GM18502 (cell line): Measurements from ENCODE around the gene WDFY4.

Experiments
- ATAC-seq: cut with Tn5 transposase; IDR thresholded peaks from one replicate; pipeline ENCODE4 v1.9.1; 2021; ENCODE audit warnings: mild to moderate bottlenecking; ENCODE audit not compliant: unreplicated experiment, poor library complexity

The WDFY4 gene

DNA sequence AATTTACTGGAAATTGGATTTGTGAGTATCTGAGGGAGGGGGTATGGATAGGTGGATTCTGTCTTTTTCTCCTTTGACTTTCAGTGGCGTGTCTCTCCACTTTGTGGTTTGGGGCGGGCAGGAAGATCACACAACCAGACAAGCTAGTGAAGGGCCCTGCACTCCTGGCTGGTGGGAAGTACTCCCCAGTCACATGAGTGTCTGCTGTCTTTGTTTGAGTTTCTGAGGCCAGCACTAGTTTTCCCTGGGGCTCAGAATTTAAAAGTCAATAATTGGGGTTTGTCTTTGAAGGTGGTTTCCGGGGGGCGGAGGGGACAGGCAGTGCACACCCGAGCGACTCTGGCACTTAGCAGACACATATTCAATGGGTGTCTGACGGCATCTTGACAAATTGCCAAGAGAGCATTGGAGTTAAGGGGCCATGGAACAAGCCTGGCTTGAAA is 120.1 kb downstream of the WDFY4 start:
- ATAC-seq, result no peak

GRCh38 chr10:48805411-48805810 is 120.7 kb downstream of the WDFY4 start:
- ATAC-seq, result no peak

GRCh38 chr10:48805848-48806247 is 121.2 kb downstream of the WDFY4 start:
- no peak for ATAC-seq

- no peak for ATAC-seq
Measured at GRCh38 chr10:48806342-48806741, 121.7 kb downstream of the WDFY4 start.

GRCh38 chr10:48807791-48808470 is 123.3 kb downstream of the WDFY4 start:
- ATAC-seq, result no peak

DNA sequence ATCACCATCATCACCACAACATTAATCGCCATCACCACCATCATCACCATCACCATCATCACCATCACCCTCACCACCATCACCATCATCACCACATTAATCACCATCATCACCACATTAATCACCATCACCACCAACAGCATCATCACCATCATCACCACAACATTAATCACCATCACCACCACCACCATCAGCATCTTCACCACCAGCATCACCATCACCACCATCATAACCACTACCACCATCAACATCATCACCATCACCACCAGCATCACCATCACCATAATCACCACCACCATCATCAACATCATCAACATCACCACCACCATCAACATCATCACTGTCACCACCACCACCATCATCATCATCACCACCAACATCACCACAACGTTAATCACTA is 124.6 kb downstream of the WDFY4 start:
- no peak for ATAC-seq

DNA sequence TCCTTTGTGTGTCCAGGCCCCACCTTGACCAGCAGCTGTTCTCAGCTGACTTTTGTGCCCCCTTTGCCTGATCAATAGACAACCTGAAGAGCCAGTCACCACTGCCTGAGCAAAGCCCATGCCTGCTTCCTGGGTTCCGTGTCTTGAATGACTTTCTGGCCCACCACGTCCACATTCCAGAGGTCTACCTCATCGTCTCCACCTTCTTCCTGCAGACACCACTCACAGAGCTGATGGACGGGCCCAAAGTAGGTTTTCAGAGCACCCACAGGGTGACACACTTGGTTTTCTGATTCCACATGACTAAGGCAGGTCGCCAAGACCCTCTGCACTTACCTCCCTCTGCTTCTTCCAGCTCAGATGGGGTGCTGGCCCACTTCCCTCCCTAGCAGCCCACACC is 126.8 kb downstream of the WDFY4 start:
- no peak for ATAC-seq

GRCh38 chr10:48811917-48812316 is 127.2 kb downstream of the WDFY4 start:
- no peak for ATAC-seq

DNA sequence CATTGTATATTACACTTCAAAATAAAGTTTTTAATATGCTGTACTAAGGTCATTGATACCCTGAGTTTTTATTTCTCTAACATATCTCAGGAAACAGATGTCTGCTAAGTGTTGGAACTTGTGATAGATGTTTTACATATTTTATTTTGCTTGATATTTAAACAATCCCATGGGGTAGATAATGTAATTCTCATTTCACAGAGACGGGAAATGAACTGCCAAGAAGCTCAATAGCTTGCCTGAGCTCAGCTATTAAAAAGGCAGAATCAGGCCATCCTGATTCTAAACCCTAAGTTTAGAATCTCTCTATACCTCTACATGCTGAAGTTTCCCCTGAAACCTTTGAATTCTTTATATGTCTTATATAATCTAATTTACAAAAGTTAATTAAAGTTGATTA is 128.6 kb downstream of the WDFY4 start:
- no peak for ATAC-seq

DNA sequence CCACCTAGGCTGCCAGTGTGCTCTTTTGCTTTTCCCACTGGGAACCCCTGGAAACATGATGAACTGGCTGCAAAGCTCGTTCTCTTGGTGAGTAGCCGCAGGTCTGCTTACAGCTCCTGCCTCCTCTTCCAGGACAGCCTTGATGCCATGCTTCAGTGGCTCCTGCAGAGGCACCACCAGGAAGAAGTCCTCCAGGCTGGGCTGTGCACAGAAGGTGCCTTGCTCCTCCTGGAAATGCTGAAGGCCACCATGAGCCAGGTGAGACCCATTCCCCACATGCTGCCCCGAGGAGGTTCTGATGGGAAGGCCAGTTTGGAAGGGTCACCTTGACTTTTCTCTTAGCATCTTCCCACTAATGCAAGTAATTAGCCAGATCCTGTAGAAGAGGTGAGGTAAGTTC is 129.2 kb downstream of the WDFY4 start:
- ATAC-seq, result no peak

- no peak for ATAC-seq
Measured at GRCh38 chr10:48814933-48815332, 130.3 kb downstream of the WDFY4 start.

DNA sequence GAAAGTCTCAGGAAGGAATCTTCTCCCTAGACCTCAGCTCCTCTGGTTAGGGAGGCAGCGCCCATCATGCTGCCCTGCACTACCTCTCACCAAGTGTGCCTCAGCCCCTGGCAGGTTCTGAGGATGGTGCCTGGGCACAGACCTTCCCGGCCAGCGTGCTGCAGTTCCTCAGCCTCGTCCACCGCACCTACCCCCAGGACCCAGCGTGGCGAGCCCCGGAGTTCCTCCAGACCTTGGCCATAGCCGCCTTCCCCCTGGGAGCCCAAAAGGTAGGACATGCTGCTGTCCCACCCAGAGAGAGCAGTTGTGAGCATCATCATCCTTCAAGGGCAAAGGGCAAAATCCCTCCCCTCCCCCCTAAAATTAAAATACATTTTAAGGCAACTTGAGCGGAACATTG is 132.5 kb downstream of the WDFY4 start:
- no peak for ATAC-seq

DNA sequence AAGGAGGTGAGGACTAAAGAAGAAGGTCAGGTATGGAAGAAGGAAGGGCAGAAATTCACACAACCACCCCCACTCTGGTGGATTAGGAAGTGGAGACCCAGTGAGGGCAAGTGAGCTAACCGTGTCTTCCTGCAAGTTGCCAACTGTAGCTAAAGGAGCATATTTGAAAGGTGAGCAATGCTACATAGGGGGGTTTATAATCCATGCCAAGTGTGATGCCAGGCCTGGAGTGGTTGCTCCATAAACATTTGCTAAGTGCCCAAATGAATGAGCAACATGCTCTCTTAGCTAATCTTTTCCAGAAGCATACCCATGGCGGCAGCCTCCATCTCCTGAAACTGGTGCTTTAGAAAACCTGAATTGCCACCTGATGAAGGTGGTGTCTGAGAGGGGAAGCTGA is 133.4 kb downstream of the WDFY4 start:
- no peak for ATAC-seq

DNA sequence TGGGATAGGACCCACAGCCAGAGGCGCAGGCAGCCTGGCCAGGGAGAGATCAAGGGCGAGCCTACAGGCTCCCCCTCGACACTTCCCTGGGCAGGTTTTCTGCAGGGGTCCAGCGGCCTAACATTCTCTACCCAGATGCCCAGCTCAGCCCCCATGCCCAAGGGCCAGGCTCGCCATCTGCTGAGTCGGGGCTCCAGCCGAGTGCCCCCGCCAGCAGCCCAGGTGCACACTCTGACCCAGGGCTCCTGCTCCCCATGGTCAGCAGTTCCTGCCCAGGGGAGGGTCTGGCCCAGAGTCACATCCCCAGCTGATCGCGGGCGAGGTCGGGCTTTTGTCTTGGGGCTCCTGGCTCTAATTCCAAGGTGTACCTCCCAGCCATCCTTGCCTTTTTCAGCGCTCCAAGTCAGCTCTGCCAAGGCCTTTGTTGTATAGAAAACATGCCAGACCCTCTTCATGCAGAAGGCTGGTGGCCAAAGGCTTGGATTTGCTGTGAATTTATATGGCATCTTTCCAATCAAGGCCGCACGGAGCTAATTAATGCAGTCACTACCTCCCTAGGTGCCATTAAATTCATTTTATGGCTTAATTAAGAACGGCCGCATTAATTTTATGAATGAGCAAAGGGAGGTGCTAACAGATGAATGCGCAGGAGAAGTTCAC is 134.3 kb downstream of the WDFY4 start:
- ATAC-seq, result no peak

- ATAC-seq, result no peak
Measured at GRCh38 chr10:48819783-48820182, 135.1 kb downstream of the WDFY4 start.

DNA sequence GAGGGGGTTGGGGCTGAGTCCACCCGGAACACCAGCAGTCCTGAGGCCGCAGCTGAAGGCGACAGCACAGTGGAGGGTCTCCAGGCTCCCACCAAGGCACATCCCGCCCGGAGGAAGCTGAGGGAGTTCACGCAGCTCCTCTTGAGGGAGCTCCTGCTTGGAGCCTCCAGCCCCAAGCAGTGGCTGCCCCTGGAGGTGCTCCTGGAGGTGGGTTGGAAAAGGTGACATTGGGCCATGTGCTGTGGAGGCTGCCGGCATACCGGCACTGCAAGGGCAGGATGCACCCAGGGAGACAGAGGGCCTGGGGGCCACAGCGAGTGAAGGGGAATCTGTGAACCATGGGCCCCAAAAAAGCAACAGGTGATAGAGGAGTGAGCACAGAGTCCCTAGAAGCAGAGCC is 135.6 kb downstream of the WDFY4 start:
- ATAC-seq, result no peak

GRCh38 chr10:48820699-48821098 is 136.0 kb downstream of the WDFY4 start:
- no peak for ATAC-seq

- ATAC-seq, result no peak
Measured at GRCh38 chr10:48821111-48821510, 136.4 kb downstream of the WDFY4 start.

- no peak for ATAC-seq
Measured at GRCh38 chr10:48821692-48822091, 137.0 kb downstream of the WDFY4 start.

DNA sequence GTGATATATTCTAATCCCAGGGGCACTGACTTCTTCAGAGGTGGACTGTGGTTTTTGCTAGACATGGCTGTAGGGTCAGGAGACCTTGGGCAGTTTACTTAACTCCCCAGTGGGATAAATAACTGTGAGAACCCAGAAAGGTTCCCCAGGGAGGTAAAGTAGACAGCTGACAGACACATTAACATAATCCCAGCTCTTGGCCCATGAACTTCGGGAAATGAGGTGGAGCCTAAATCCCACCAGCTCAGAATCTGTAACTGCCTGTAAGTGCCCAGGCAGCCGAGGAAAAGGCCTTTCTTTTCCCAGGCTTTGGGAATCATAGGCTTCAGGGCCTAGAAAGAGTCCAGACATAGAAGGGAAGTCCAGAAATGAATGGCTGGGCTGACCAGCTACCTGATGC is 149.0 kb downstream of the WDFY4 start:
- no peak for ATAC-seq

DNA sequence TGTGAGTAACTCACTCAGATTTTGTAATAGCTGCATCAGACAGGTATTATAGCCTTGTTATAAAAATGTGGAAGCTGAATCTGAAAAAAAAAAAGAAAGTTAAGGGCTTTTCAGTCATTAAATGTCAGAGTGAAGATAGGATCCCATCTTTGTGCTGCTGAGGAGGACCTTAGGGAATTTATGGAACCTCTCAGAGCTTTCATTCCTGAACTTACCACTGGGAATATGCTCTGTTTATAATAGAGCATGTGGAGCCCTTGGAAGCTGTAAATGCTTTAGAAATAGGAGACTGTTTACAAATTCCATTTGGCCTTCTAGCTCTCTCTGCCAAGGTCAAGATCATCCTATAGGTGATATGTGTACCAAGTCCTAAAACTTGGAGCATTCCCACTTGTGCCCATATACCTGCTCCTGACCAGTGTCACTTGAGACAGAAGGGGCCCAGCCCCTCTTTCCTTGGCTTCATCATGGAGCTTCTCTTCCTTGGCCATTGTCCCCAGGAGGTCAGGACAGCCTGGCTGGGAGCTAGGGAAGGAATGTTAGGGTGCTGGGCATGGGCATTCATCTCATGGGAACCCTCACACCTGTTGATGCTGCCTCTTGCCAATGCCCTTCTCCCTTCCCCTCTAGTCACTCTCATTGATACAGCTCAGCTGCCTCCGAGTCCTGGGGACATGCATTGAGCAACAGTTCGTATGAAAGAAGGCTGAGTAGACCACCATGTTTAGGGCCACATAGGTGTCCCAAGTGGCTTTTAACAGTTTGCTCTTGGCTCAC is 149.7 kb downstream of the WDFY4 start:
- ATAC-seq, result no peak
